ENCODE data around the gene RBPJ.

- TF ChIP-seq CTCF (conservative IDR thresholded peaks at IDR 0.05; ENCODE audit: low read depth, low read length) (no peak), EZH2 (IDR thresholded peaks at IDR 0.05; ENCODE audit: borderline replicate concordance, low read depth, low read length, poor library complexity, severe bottlenecking) (no peak)
These were observed 6.0 kb downstream of the RBPJ start for GRCh38 chr4:26326791-26327190.
